ENCODE data around the gene SIDT2.

GRCh38 chr11:117146521-117146920 lies 32.0 kb upstream of the SIDT2 start:
- TF ChIP-seq POLR2AphosphoS5 (IDR thresholded peaks at IDR 0.05): no peak
- TF ChIP-seq CTCF (IDR thresholded peaks at IDR 0.05; ENCODE audit: poor library complexity, severe bottlenecking): no peak
- TF ChIP-seq EZH2 (IDR thresholded peaks at IDR 0.05; ENCODE audit: borderline replicate concordance, insufficient read depth, low read length, poor library complexity, severe bottlenecking): no peak
- no peak for TF ChIP-seq SMC3 (conservative IDR thresholded peaks at IDR 0.05; ENCODE audit: poor library complexity)
- TF ChIP-seq RAD21 (conservative IDR thresholded peaks at IDR 0.05): no peak
- no peak for TF ChIP-seq REST (IDR thresholded peaks at IDR 0.05; ENCODE audit: borderline replicate concordance)

Data from neural cell (in vitro differentiated cells).